GM21619 (cell line): ENCODE results near the gene TRPC4AP.
A peak's percentile ranks its signal among the peaks of the same experiment; 100 is the strongest.
"Not testable (repeated sequence)": the region's sequence is repeated elsewhere in the genome, so short reads cannot be mapped to it uniquely, and the experiment has no call there.

Source experiments
- ATAC-seq: cut with Tn5 transposase; IDR thresholded peaks from one replicate; pipeline ENCODE4 v1.9.1; 2021; ENCODE audit not compliant: unreplicated experiment

TRPC4AP gene, protein sequence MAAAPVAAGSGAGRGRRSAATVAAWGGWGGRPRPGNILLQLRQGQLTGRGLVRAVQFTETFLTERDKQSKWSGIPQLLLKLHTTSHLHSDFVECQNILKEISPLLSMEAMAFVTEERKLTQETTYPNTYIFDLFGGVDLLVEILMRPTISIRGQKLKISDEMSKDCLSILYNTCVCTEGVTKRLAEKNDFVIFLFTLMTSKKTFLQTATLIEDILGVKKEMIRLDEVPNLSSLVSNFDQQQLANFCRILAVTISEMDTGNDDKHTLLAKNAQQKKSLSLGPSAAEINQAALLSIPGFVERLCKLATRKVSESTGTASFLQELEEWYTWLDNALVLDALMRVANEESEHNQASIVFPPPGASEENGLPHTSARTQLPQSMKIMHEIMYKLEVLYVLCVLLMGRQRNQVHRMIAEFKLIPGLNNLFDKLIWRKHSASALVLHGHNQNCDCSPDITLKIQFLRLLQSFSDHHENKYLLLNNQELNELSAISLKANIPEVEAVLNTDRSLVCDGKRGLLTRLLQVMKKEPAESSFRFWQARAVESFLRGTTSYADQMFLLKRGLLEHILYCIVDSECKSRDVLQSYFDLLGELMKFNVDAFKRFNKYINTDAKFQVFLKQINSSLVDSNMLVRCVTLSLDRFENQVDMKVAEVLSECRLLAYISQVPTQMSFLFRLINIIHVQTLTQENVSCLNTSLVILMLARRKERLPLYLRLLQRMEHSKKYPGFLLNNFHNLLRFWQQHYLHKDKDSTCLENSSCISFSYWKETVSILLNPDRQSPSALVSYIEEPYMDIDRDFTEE

DNA sequence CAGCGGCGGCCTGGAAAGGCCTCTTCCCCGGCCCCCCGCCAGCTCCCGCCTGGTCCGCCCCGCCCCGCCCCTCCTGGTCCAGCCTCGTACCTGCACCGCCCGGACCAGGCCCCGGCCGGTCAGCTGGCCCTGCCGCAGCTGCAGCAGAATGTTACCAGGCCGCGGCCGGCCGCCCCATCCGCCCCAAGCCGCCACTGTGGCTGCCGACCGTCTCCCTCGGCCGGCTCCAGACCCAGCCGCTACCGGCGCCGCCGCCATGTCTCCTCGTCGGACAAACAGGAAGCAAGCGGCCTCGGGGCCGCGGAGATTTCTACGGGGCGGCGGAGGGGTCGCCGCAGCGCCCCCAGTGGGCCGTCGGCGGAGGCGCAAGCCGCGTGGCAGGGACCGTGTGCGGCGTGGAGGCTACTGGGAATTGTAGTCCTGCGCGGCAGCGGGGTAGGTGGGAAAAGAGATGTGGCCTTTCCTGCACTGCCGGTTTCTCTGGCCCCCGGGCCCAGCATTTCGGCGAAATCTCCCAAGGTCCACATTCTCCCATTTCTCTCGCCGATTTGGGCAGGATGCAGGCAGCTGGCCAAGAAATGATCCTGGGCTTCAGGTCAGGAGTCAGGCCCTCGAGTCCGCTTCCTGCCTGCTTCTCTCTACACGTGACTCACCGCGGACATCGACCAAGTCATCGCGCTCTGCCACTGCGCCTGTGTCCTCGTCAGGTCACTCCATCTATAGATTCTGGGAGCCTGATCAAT, at the start of gene TRPC4AP:
TRPC4AP (minus strand) TSS at position 284 of the 743 bp plus-strand sequence; CDS start at position 258, 26 bp downstream.
- ATAC-seq: peak; percentile 90

DNA sequence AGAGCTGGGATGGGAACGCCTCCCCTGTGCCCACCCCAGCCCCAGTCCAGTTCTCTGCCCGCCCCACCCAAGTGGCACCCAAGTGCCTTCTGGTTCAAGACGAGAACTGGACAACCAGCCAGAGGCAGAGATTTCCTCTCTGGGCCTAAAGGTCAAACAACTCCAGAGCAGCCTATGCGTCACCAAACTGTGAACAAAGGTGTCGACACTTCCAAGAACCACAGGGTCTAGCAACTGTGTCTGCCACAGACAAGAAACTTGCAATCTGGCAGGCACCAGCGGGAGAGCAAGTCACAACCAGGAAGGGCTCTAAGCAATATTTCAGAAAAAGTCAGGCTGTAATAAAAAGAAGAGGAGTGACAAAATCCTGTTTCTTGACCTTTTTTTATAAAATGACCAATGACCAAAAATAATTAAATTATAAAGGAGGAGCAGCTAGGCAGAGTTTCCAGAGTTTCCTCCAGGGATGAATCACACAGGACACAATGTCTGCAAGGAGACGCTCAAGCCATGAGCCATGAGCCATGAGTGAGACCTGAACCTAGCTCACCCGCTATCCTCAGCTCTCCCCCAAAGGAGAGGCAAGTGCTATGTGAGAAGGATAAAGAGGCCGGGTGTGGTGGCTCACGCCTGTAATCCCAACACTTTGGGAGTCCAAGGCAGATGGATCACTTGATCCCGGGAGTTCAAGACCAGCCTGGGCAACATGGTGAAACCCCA, 43.4 kb upstream of the TRPC4AP start:
- ATAC-seq: no peak

DNA sequence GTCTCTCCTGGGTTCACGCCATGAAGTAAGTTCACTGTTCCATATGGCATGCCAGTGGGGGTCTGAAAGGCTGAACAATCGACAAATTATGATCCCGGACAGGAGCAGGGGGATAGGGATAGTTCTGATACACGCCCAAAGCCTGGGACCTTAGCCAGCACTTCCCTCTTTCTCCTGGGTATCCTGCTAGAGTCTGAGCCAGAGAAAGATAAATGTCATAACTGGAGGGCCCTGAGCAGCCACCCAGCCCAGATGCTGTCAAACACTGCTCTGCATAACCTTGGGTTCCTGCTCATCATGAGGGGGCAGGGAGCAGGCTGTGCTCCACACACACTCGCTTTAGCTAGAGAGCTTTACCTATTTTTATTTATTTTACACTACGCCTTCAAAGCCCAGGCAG, 42.3 kb upstream of the TRPC4AP start:
- no peak for ATAC-seq

DNA sequence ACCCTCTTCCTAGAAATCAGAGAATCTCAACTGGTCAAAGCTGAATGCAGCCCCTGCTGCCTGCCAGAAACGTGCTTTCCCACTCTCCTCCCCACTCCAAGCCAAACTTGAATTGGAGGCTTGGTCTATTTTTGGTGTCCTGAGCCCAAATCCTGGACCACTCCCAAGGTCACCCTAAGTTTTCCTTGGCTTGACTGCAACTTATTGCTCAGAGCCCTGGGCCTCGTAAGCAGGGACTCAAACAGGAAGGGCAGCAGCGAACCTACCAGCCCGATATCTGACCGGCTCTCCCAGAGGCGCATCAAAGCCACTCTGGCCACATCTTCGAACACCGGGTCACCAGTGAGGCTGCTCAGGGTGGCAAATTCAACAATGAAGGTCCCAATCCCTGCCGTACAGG, 41.9 kb upstream of the TRPC4AP start:
- ATAC-seq: no peak

DNA sequence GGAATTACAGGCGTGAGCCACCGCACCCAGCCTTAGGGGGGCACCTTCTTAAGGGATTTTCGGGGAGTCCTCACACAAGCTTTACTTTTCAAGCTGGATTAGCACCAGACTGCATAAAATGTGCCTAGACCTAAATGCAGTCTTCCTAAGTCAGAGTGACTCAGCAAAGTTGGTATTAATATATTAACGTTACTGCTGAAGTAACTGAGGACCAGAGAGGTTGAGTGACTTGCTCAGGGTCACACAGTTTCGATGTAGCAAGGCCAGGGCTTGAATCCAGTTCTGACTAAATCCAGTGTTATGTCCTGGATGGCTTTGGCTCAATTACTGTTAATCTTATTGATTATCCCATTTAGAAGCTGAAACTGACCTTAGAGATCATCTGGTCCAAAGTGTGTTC, 41.1 kb upstream of the TRPC4AP start:
- ATAC-seq: no peak

DNA sequence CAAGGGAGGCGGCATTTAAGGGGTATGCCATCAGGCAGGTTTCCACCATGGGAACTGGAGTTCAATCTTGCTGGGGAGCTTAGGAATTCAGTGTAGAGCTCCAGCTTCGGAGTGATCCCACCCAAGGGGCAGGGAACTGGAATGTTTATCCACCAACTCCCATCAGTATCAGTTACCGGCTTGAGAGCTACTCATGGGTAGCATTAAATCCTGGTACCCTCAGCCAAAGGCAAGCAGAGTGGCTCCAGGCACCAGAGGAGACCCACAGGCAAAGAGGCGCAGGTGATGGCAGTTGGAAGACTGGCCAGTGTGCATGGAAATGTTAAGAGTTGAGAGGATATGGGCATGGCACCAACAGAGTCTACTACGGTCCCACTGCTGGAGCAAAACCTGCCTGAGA, 40.4 kb upstream of the TRPC4AP start:
- ATAC-seq: no peak

DNA sequence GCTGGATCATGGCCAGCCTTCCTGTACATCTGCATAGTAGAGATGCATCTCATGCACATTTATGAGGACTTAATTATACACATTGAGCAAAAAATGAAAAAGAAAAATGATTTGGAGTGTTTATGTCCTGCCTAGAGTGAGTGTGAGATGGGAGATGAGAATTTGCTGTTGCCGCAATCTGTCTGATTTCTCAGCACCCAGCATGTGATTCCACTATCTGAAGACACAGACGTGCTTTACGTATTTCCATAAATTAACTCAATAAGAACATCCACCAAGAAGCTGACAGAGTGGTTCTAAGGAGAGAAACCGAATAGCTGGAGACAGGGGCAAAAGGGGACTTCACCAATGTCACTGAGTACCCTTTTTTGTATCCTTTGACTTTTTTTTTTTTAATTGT, 39.3 kb upstream of the TRPC4AP start:
- ATAC-seq: no peak

DNA sequence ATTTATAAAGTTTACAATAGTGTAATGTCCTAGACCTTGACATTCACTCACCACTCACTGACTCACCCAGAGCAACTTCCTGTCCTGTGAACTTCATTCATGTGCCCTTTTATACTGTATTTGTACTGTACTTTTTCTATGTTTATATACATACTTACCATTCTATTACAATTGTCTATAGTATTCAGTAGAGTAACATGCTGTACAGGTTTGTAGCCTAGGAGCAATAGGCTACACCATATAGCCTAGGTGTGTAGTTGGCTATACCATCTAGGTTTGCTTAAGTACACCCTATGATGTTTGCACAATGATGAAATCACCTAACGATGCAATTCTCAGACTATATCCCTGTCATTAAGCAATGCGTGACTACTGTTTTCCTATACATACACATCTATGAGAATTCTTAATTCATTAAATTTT, 37.1 kb upstream of the TRPC4AP start:
- ATAC-seq: no peak

DNA sequence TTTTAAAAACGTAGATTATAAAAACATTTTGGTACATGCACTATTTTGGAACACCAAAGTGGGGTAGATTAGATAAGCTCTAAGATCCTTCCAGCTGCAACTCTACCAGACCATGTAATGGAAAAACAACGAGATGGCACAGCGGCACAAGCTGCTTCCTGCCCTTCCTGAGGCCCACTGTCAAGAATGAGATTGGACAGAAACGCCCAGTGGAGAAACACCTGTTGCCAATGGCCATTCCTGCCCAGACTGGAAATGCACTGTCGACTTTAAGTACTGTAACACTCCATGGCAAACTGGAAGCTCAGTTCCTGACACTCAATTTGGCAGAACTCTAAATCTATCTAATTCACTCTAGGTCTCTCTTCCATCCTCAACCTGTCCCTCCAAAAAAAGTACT, 33.1 kb upstream of the TRPC4AP start:
- no peak for ATAC-seq

DNA sequence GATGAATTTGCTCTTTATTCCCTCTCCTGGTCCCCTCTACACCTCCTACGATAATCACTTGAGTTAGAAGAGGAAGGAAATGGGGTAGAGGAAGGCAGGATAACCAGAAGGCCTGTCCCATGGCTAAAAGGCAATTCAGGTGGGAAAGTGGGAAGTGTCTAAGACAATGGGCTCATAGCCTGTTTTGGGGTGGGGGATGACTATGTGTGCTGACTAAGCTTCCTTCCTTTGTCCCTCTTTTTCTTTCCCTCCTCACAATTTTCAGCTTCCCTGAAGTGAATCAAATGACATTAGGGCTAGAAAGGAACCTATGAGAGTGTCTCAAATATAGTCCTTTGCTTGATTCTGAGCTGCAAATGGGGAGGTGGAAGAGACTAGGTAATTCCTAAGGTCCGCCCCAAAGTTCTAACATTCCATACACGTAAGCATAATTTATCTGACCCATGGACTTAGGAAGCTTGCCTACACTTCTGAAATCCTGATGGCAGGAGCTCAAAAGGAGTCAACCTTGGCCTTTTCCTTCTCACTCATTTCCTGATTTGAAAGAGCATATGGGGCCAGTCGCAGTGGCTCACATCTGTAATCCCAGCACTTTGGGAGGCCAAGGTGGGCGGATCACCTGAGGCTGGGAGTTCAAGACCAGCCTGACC, 30.3 kb upstream of the TRPC4AP start:
- ATAC-seq: no peak

DNA sequence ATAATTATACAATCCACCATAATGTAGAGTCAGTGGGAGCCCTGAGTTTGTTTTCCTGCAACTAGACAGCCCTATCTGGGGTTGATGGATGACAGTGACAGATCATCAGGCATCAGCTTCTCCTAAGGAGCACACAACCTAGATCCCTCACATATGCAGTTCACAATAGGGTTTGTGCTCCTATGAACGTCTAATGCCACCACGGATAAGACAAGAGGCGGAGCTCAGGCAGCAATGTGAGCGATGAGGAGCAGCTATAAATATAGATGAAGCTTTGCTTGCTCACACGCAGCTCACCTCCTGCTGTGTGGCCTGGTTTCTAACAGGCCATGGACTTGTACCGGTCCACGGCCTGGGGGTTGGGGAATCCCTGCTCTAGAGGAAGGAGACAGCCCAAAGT, 28.6 kb upstream of the TRPC4AP start:
- ATAC-seq: no peak

DNA sequence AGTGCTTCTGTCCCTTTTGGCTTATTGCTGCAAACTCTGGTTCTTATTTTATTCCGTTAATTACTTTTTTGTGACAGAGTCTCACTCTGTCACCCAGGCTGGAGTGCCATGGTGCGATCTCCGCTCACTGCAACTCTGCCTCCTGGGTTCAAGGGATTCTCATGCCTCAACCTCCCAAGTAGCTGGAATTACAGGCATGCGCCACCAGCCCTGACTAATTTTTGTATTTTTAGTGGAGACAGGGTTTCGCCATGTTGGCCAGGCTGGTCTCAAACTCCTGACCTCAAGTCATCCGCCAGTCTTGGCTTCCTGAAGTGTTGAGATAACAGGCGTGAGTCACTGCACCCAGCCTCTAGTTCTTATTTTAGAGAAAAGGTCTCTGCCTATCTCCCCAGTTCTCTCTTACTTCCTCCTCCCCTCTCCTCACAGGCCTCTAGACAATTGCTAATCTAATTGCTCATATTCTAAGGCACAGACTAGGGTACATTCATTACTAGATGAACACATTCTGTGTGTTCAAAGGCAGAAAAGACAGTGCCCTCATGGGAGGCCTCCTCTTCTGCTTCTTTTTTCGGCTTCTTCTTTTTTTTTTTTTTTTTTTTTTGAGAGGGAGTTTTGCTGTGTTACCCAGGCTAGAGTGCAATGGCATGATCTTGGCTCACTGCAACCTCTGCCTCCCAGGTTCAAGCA, 27.6 kb upstream of the TRPC4AP start:
- ATAC-seq: no peak

DNA sequence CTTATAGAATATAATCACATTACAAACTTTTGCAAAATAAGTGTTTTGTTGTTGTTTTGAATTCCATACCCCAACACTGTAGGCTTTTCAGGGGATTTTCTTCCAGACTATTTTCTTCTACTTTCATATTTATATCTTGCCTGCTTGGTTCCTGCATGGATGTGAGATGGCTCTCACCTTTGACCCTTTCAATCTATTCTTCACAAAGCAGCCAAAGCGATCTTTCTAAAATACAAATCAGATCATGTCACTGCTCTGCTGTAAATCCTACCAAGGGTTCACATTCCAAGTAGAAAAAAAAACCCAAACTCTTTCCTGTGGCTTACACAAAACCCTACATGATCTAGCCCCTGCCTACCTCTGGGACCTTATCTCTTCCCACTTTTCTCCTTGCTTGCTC, 25.0 kb upstream of the TRPC4AP start:
- ATAC-seq: no peak

DNA sequence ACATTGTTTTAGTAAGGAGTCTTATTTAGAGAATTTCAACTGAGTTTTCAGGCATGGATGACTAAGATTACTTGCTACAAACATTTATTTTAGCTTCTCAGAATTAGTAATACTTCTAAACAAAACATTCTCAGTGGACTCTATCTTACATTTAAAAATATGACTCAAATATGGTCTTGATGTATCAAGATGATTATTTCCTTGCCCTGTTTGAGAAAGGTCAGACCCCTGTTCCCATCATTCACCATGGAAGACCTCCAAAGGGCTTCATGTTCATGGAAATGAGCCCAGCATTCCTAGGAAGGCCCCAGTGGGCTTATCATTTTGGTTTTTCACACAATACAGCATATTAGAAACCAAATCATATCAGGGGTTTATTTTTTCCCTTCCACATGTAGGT, 24.6 kb upstream of the TRPC4AP start:
- no peak for ATAC-seq

DNA sequence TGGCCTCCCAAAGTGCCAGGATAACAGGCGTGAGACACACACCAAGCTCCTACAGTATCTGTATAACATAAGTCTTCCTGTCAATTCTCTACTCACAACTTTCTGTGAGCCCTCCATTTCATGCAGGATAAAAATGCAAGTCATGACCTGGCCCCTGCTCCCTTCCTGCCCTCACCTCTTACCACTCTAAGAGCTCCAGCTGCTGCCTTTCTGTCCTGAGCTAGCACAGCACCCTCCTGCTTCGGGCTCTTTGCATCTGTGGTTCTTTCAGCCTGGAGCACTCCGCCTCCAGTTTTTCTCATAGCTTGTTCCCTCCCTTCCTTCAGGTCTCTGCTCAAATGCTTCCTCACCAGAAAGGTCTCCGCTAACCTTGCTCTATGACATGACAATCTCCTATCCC, 23.7 kb upstream of the TRPC4AP start:
- ATAC-seq: no peak

DNA sequence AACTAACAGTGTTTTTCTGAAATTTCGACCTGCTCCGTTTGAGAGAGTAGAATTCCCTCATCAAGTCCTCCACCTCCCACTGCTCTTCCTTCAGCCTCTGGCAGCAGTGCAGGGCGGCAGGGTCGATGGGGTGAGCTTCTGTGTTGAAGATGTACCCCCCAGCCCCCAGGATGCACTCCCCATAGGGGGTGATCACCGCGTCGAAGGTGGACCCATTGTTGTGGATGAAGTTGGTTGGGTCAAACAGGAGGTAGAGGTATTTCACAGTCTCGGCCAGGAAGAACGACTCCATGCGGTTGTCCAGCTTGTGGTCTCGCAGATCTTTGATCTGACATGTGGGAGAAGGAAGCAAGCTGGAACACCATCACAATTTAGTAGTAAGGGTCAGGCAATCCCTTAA, 23.0 kb upstream of the TRPC4AP start:
- ATAC-seq: no peak

DNA sequence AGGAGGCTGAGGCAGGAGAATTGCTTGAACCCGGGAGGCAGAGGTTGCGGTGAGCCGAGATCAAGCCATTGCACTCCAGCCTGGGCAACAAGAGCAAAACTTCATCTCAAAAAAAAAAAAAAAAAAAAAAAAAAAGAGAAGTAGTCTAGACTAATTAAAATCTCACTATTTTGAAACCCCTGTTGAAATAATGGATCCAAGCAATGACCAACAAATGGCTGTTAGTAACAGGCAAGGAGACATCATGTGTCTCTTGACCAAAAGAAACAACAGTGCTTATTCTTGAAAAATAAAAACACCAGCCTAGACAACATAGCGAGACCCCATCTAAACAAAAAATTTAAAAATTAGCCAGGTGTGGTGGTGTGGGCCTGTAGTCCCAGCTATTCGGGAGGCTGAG, 19.7 kb upstream of the TRPC4AP start:
- ATAC-seq: not testable (repeated sequence)

DNA sequence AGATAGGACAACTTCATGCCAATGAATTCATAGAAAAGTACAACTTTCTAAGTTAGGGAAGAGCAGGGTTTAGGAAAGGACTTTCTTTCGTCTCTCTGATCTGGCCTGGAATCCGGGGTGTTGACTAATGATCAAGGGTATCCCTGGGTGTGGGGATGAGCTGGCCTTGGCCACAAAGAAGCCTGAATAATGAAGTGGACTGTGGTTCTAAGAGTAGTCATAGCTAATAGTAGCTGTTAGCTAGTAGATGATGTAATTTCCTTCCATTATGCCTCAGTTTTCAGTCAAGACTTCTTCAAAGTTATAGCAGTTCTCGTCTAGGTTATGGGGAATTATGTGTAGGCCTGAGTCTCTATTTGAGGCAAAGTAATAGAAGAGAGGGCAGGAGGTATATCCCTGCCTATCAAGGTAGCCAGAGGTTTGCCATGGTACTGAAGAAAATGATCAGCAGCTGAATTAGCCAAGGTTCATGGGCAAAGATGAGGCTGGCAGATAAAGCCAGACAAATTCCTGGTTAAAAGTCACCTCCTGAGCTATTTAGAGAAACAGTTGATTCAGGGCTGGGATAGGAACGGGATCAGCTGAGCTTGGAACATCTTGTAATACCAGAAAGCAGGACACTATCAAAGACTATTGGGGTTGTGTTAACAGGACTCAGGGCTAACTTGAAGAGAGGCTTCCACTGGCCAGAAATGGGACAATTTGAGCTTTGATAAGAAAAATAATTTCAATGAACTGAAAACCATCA, 18.7 kb upstream of the TRPC4AP start:
- ATAC-seq: no peak

DNA sequence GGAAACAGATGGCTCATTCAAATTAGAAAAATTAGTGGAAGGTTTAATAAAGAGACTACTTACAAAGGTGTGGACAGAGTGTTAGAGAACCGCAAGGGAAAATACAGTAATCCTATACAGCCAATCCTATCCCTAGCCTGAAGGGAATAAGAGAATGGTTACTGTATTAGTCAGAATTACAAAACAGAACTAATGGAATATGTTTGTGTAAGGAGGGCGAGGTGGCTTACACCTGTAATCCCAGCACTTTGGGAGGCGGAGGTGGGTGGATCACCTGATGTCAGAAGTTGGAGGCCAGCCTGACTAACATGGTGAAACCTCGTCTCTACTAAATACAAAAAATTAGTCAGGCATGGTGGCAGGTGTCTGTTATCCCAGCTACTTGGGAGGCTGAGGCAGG, 16.3 kb upstream of the TRPC4AP start:
- no peak for ATAC-seq
